Motor neuron (in vitro differentiated cells): ENCODE results near the gene CMIP. TPM values are rescaled to one million over a fixed set of nuclear protein-coding genes. Genes with fewer than 3 reads are reported as not detected.
A peak's percentile ranks its signal among the peaks of the same experiment; 100 is the strongest.

Experiments used
- ATAC-seq, 8 experiments: fragments of 200-7000 bp; cut with Tn5 transposase; replicated peaks in 6 of 8; 2 replicates each; pipeline ENCODE4 v1.8.0; 2021; ENCODE audit warnings: mild to moderate bottlenecking in 8 of 8, moderate library complexity in 8 of 8
- H3K27ac ChIP-seq, 2 donors: fragments of 250-450 bp; sonication (Bioruptor Pico); 2 replicates each; pipeline ENCODE4 v1.9.0; 2021; ENCODE audit warnings: antibody characterized with exemption in 2 of 2, mild to moderate bottlenecking in 2 of 2, moderate library complexity in 1 of 2
- H3K4me1 ChIP-seq, 2 donors: fragments of 250-450 bp; sonication (Bioruptor Pico); replicated peaks in 1 of 2; 2 replicates each; pipeline ENCODE4 v1.6.1; 2021; ENCODE audit warnings: antibody characterized with exemption in 2 of 2, mild to moderate bottlenecking in 2 of 2, moderate library complexity in 1 of 2
- H3K4me3 ChIP-seq, 5 donors: fragments of 250-450 bp; sonication (Bioruptor Pico); 2 replicates each; pipeline ENCODE4 v1.9.0; 2021; ENCODE audit warnings: antibody characterized with exemption in 5 of 5, mild to moderate bottlenecking in 5 of 5, moderate library complexity in 4 of 5
- WGBS, 10 experiments: fragments of 450-650 bp; shearing (Covaris generic); methylation state at CpG; one replicate each; pipeline ENCODE4 v1.0.0; 2022; 5-methylcytosine and 5-hydroxymethylcytosine counted together
- in situ Hi-C, 9 experiments: fragments of 400-800 bp; cut with MboI; loops; one replicate each; pipeline ENCODE4 v1.15.0; 2021; ENCODE audit warnings: low sequenced_read_pairs in 9 of 9, low pct_unique_long_range_greater_than_20kb in 2 of 9; ENCODE audit not compliant: unreplicated experiment in 9 of 9
- total RNA-seq, 8 experiments: library from RNA; unstranded; fragments of 300-600 nt; gene quantifications; 2 replicates each; pipeline versions ENCODE4 v1.2.3 to v1.2.4, GENCODE V29; 2022

The CMIP gene
- total RNA-seq, 8 experiments from 2014 or later = 4.6 to 35.3 (median 19.1) TPM

GRCh38 chr16:81481207-81481821, 36.7 kb downstream of the CMIP start:
- Histone ChIP-seq H3K4me1 (peaks cover 0 to 3% of the 10 kb centered on the region in 2 donors), H3K4me3 (no peak overlapping the region), H3K27ac (peak overlapping the region in 1 of 2 donors; percentile 7)
- in situ Hi-C loops = no loop called here
- ATAC-seq = no peak
- WGBS, 10 experiments = 67 to 100% (median 92%) methylated on average over 2 to 8 of the region's 11 CpGs; no CpG with 5 or more reads in 4 of the 10 experiments

GRCh38 chr16:81482329-81483063, 37.9 kb downstream of the CMIP start:
- ATAC-seq = no peak
- Histone ChIP-seq H3K4me3 (no peak overlapping the region), H3K27ac (no peak overlapping the region), H3K4me1 (peaks cover 0 to 3% of the 10 kb centered on the region in 2 donors)
- WGBS, 10 experiments = 70 to 100% (median 97%) methylated on average over 1 to 8 of the region's 15 CpGs; no CpG with 5 or more reads in 3 of the 10 experiments
- in situ Hi-C loops = no loop called here

GRCh38 chr16:81483064-81483969, 38.7 kb downstream of the CMIP start:
- ATAC-seq = no peak
- H3K4me3 ChIP-seq = no peak overlapping the region
- H3K4me1 ChIP-seq = peaks cover 0 to 3% of the 10 kb centered on the region in 2 donors
- in situ Hi-C loops = no loop called here
- WGBS, 10 experiments = 80 to 100% (median 100%) methylated on average over 1 to 9 of the region's 10 CpGs; no CpG with 5 or more reads in 1 of the 10 experiments
- H3K27ac ChIP-seq = no peak overlapping the region

- WGBS, 10 experiments = 88 to 100% (median 94%) methylated on average over 2 to 12 of the region's 22 CpGs; no CpG with 5 or more reads in 2 of the 10 experiments
- Histone ChIP-seq H3K27ac (no peak overlapping the region), H3K4me1 (peaks cover 0 to 3% of the 10 kb centered on the region in 2 donors), H3K4me3 (no peak overlapping the region)
- in situ Hi-C loops = no loop called here
- no peak for ATAC-seq
Observed at GRCh38 chr16:81483970-81484595, 39.5 kb downstream of the CMIP start.

- peaks cover 0 to 3% of the 10 kb centered on the region in 2 donors for H3K4me1 ChIP-seq
- 5 to 95% (median 80%) methylated on average over 2 to 9 of the region's 11 CpGs for WGBS, 10 experiments
- no peak overlapping the region for H3K27ac ChIP-seq
- no peak overlapping the region for H3K4me3 ChIP-seq
- in situ Hi-C loops = no loop called here
- peak in 4 of 8 experiments; percentile 7 to 87 (median 54) for ATAC-seq
Observed at GRCh38 chr16:81484908-81485624, 40.5 kb downstream of the CMIP start.

GRCh38 chr16:81485824-81486539, 41.4 kb downstream of the CMIP start:
- H3K4me3 ChIP-seq = no peak overlapping the region
- in situ Hi-C loops = no loop called here
- H3K27ac ChIP-seq = no peak overlapping the region
- WGBS, 10 experiments = 65 to 100% (median 94%) methylated on average over 1 to 9 of the region's 21 CpGs; no CpG with 5 or more reads in 3 of the 10 experiments
- peak in 1 of 8 experiments; percentile 36 for ATAC-seq
- H3K4me1 ChIP-seq = peaks cover 0 to 3% of the 10 kb centered on the region in 2 donors

- ATAC-seq = no peak
- no peak overlapping the region for H3K4me3 ChIP-seq
- peaks cover 2 to 4% of the 10 kb centered on the region in 2 donors for H3K4me1 ChIP-seq
- WGBS, 10 experiments = 25 to 100% (median 90%) methylated on average over 4 to 17 of the region's 22 CpGs; no CpG with 5 or more reads in 4 of the 10 experiments
- H3K27ac ChIP-seq = no peak overlapping the region
- in situ Hi-C loops = no loop called here
Observed at GRCh38 chr16:81486540-81487061, 42.0 kb downstream of the CMIP start.

- 69 to 100% (median 93%) methylated on average over 1 to 6 of the region's 14 CpGs; no CpG with 5 or more reads in 7 of the 10 experiments for WGBS, 10 experiments
- no peak for ATAC-seq
- Histone ChIP-seq H3K4me3 (no peak overlapping the region), H3K27ac (no peak overlapping the region), H3K4me1 (peaks cover 9 to 12% of the 10 kb centered on the region in 2 donors)
- in situ Hi-C loops = no loop called here
Observed at GRCh38 chr16:81487301-81487720, 42.7 kb downstream of the CMIP start.

- WGBS, 10 experiments = 60 to 98% (median 85%) methylated on average over 1 to 7 of the region's 7 CpGs
- no peak overlapping the region for H3K27ac ChIP-seq
- in situ Hi-C loops = no loop called here
- H3K4me3 ChIP-seq = no peak overlapping the region
- ATAC-seq = no peak
- peaks cover 21 to 27% of the 10 kb centered on the region in 2 donors for H3K4me1 ChIP-seq
Observed at GRCh38 chr16:81488687-81489411, 44.2 kb downstream of the CMIP start.

- Histone ChIP-seq H3K4me1 (peaks cover 30 to 35% of the 10 kb centered on the region in 2 donors), H3K27ac (no peak overlapping the region), H3K4me3 (no peak overlapping the region)
- in situ Hi-C loops = no loop called here
- 40 to 100% (median 90%) methylated on average over 1 to 7 of the region's 12 CpGs; no CpG with 5 or more reads in 2 of the 10 experiments for WGBS, 10 experiments
- no peak for ATAC-seq
Observed at GRCh38 chr16:81489547-81490267, 45.1 kb downstream of the CMIP start.
